HTR-8/SVneo (cell line): ENCODE data around the gene SUSD4.
A peak's percentile ranks its signal among the peaks of the same experiment; 100 is the strongest.

Experiments used
- DNase-seq: peaks from one replicate; pipeline ENCODE4 v3.0.0; 2011; ENCODE audit warnings: low spot score, mixed read lengths; ENCODE audit not compliant: insufficient read length
- FAIRE-seq: peaks from 2 replicates; lab custom pipeline; 2011; peaks lifted over from hg19 to GRCh38; lab: Jason Lieb, UNC

Gene SUSD4

GRCh38 chr1:223235091-223235490 lies 128.9 kb downstream of the SUSD4 start:
- FAIRE-seq (no peak), DNase-seq (no peak)

DNA sequence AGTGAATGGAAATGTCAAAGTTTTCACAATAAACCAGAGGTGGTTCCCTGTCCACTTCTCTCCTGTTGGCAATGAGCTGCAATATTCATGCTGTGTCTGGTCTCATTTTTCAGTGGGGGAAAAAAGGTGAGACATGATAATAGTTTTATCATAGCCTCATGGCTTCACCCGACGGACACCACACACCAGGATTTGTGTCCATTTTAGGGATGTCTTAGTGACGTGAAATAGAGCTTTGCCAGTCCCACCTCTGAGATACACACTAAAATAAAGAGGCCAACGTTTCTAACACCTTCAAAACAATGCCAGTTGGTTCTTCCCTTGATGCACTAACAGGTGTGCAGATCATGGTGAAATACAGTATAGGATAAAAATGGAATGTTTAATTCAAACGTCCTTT lies 129.4 kb downstream of the SUSD4 start:
- no peak for DNase-seq
- no peak for FAIRE-seq

GRCh38 chr1:223234170-223234514 lies 129.8 kb downstream of the SUSD4 start:
- FAIRE-seq (no peak), DNase-seq (no peak)

- peak; percentile 65 for DNase-seq
Observed at GRCh38 chr1:223233410-223234169, 130.4 kb downstream of the SUSD4 start.

GRCh38 chr1:223233019-223233409 lies 131.0 kb downstream of the SUSD4 start:
- DNase-seq = no peak
- FAIRE-seq = no peak

More at GRCh38 chr1:223233410-223234169, 130.4 kb downstream of the SUSD4 start:
- FAIRE-seq = no peak

GRCh38 chr1:223231581-223231980 lies 132.4 kb downstream of the SUSD4 start:
- FAIRE-seq (no peak), DNase-seq (no peak)

GRCh38 chr1:223231011-223231572 lies 132.9 kb downstream of the SUSD4 start:
- DNase-seq (no peak), FAIRE-seq (no peak)

DNA sequence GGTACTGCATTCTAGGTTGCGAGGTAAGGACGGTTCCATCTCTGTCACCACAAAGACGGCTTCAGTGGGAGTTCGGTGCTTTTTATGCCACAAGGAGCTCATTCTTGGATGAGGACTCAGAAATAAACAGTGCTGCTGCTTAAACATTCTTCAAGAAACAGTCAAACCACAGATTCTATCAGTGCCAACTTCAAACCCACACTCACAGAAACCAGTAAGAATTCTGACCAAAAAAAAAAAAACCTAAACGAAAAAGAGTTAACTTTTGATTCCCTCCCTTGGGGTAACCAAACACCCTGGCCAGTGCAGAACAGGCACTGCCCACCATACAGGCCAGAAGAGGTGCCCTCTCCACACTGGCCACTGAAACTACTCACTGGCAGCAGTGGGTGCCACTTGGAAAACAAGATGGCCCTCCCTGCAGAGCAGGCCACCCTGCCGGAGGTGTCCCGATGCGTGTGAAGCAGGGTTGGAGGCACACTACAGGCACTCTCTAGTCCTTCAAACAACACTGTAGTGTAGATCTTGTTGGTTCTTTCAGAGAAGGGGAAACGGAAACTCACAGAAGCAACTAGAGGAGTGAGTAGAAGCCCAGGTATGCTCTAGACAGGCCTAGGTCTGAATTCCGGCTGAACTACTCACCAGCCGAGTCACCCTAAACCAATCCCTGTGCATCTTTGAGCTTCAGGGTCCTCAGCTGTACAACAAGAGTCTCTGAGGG lies 133.7 kb downstream of the SUSD4 start:
- FAIRE-seq (no peak), DNase-seq (peak; percentile 27)

DNA sequence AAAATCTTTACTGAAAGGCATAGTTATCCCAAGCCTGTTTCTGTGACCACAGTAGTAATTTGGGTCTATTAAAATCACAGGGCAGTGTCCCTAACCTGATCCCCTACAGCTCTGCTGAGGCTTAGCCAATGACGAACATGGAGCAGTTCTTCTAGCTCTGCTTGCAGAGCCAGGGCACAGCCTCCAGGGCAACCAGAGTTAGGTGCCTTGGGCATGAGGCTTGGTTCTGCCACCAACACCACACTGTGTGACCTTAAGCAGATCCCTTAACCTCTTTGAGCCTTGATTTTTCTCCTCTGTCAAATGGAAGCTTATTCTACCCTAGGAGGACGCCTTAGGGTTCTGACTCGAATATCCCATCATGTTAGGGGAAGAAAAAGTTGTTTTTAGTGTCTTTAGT lies 134.2 kb downstream of the SUSD4 start:
- no peak for DNase-seq
- FAIRE-seq = no peak

DNA sequence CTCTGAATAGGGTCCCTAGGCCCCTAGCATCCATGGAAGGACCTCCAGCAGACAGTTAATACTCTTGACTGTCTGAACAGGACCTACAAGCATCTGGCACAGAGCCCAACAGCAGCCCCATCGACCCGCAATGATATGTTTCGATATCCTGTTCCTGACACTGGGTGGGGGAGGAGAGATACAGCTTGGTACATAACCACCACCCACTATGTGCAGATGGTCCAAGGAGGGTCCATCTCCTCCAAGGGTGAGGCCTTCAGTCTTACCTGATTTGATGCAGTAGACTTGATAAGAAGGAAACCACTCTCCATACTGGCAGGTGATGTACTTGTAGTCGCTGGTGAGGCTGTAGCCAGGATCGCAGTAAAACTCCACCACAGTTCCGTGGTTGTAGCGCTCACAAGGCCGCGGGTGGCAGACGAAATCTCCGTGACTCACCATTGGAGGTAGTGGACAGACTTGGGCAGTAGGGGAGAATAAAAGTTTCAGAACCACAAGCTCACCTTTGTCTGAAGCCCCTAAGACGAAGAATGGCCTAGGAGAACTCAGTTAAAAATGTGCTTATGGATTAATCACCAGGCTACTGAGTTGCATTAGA lies 134.9 kb downstream of the SUSD4 start:
- DNase-seq = no peak
- FAIRE-seq = no peak

- DNase-seq (no peak), FAIRE-seq (no peak)
Observed at GRCh38 chr1:223228201-223228600, 135.8 kb downstream of the SUSD4 start.

DNA sequence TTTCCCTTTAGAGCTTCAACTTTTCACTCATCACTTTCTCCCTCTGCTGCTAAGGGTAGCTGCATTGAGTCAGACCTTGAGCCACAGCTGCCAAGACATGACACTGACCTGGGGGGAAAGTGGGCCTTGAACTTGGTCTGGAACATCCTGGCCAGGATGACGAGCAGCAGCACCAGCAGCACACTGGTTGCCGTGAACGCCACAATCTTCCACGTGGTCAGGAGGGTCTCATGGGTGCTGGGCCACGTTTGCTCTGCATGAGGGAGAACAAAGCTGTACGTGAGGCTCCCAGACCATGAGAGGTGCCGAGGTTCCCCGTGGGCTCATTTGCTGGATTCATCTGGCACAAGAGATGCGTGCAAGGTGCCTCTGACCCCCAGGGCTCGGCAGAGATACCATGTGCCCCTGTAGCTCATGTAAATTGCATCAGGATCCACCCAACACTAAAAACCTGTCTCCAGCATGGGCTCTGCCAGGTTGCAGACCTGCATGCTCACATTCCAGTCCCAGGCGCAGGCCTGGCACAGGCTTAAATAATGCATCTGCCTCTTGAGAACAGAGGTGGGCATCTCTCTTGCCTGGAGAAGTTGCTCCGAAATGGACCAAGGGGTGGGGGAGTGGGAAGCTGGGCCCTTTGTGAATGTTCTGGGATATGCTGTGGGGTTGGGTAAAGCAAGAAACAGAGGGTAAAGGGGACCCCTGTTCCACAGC lies 136.3 kb downstream of the SUSD4 start:
- no peak for DNase-seq
- no peak for FAIRE-seq

DNA sequence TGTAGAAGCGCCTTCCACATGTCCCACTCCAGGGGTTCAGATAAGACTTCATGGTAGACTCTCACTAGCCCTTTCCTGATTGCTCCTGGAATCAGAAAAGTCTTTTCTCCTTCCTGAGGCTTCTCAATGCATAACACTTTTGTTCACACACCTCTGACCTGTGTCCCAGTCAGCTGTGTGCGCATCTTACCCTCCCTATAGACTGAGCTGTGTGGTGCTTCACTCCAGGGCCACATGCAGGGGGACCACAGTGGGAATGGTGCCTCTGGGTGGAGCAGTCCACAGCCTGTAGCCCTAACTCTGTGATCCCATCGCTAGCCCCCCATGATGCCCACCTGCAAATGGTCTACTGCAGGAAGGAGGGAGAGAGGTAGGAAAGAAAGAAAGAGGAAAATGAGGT lies 136.9 kb downstream of the SUSD4 start:
- no peak for FAIRE-seq
- DNase-seq = no peak

GRCh38 chr1:223226271-223226670 lies 137.7 kb downstream of the SUSD4 start:
- no peak for DNase-seq
- FAIRE-seq = no peak

GRCh38 chr1:223225481-223225880 lies 138.5 kb downstream of the SUSD4 start:
- DNase-seq (no peak), FAIRE-seq (no peak)

GRCh38 chr1:223225061-223225460 lies 138.9 kb downstream of the SUSD4 start:
- FAIRE-seq = no peak
- no peak for DNase-seq

DNA sequence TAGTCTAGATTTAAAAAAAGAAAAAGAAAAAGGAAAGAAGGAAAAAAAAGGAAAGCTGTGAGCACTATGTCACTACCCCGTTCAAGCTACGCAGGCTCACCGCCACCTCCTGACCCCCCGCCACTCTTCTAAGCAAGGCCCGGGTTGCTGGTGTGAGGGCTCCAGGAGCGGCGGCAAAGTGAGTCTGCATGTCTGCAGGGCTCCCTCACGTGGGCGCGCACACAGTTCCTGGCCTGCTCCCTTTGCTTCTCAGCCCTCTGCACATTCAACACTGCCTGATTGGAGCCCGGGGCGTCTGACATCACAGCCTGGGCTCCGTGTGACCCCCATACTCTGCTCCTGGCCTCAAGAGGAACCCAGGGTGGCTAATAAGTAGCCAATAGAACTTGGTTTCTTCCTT lies 139.5 kb downstream of the SUSD4 start:
- DNase-seq = no peak
- FAIRE-seq = no peak

DNA sequence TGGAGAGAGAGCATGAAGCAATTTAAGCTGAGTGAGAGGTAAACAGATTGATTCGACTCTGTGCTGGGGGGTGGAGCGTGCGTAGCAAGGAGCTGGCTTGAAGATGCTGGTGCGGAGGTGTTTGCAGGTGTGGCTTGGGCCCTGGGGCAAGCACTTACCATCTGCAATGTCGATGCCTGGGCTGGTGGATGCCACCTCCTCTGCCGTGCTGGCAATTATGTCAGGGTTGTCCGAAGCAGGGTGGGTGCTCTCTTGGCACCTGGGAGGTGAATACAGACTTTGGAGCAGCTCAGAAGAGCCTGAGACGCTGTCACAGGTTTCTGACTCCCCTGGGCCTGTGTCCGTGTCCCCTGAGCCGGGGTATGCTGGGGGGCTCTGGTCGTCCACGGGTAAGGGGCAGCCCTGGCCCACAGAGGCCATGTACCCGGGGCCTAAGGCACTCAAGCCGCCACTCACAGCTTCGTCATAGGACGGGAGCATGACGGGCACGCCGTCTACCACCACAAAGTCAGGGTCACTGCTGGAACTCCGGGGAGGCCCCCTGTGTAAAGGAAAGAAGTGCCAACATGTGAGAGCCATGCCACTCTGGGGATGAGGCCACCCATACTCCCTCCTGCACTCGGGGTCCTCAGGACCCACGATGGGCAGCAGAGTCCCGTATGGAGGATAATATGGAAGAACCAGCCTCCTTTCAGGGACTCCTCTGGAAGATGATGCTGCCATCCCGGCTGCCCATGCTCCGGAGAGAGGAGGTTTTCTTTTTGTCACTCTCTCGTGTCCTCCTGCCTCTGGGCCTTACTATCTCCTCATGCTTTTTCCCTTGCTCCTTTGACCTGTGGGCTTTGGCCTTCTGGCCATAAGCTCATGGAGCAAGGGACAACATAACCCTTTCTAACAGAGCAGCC lies 140.6 kb downstream of the SUSD4 start:
- DNase-seq (no peak), FAIRE-seq (no peak)

DNA sequence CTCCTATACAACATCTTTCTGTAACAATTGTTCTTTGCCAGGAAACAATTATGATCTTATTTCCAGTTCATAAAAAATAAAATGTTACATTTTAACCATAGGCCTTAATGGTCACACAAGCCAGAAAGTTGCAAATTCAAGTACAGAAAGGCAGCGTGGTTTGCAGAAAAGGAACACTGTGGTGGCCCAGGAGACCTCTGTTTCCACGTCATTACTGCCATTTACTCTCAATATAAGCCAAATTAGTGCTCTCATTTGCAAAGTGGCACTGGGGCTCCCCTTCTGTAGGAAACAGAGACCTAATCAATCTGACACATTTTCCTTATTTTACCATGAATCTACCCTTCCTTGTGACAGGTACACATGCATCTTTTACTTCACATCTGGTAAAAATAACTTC lies 141.6 kb downstream of the SUSD4 start:
- DNase-seq = no peak
- no peak for FAIRE-seq

DNA sequence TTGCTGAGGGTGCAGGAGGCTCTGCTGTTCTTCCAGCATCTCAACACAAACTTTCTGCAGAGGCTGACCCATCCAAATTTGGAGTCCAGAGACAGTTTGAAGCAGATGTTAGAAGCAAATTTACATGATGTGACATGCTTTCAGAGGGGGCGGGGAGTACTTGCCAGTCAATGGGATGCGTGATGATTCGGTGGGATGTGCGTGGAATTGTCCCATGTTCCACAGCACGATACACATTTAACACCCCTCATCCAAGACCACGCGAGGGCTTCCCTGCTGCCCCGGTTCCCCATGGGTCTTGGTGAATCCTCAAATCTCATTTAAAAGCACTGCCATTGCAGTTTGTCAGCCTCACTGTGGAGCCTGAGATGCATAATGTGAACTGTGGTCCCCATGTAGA lies 142.3 kb downstream of the SUSD4 start:
- no peak for FAIRE-seq

More for the DNA sequence above, 142.3 kb downstream of the SUSD4 start:
- DNase-seq = no peak
